Ovary (tissue), 9 donors: ENCODE measurements around the gene LYRM1. TPM values are rescaled to one million over a fixed set of nuclear protein-coding genes. Genes with fewer than 3 reads are reported as not detected.

Source experiments
- DNase-seq, 5 donors: peaks; one replicate each; pipeline ENCODE4 v3.0.0-alpha.2; 2019 to 2020
- H3K27ac ChIP-seq, 2 donors: fragments of 200-600 bp; one replicate each; pipeline versions ENCODE4 v1.5.1 to v1.8.0; 2019 to 2022
- H3K27me3 ChIP-seq: fragments of 200-600 bp; one replicate; pipeline ENCODE4 v1.8.0; 2022
- H3K36me3 ChIP-seq: fragments of 200-600 bp; sonication (generic); one replicate; pipeline ENCODE4 v1.5.1; 2019
- H3K4me1 ChIP-seq: one replicate; pipeline ENCODE4 v1.8.1; 2013; ENCODE audit warnings: mild to moderate bottlenecking, moderate library complexity; ENCODE audit not compliant: insufficient read depth
- H3K4me3 ChIP-seq: fragments of 200-600 bp; sonication (generic); one replicate; pipeline ENCODE4 v1.5.1; 2017
- H3K9me3 ChIP-seq, 2 donors: fragments of 200-600 bp in 1 of 2; sonication (generic) in 1 of 2; one replicate each; pipeline versions ENCODE4 v1.5.1 to v1.8.1; 2013 to 2019; ENCODE audit warnings: mild to moderate bottlenecking in 1 of 2, moderate library complexity in 1 of 2
- CTCF ChIP-seq, 3 donors: fragments of 450-650 bp in 2 of 3; fragments of 200-600 bp in 1 of 3; IDR thresholded peaks; one replicate each; pipeline versions ENCODE4 v1.5.1 to v1.8.0; 2016 to 2022; ENCODE audit warnings: antibody characterized with exemption in 3 of 3, mild to moderate bottlenecking in 1 of 3
- EP300 ChIP-seq: sonication (generic); formaldehyde crosslinking; IDR thresholded peaks from one replicate; pipeline ENCODE4 v1.6.1; 2017; ENCODE audit warnings: antibody characterized with exemption
- POLR2A ChIP-seq: fragments of 450-650 bp; IDR thresholded peaks from one replicate; pipeline ENCODE4 v1.6.1; 2017; ENCODE audit warnings: antibody characterized with exemption, mild to moderate bottlenecking, moderate library complexity
- whole genome bisulfite sequencing, 3 donors: extraction: QIAGEN DNeasy Blood & Tissue Kit in 1 of 3; methylation state at CpG; one replicate each; pipeline versions ENCODE4 v1.1.5 to v1.1.7; 2013 to 2017; 5-methylcytosine and 5-hydroxymethylcytosine counted together
- intact Hi-C, 4 donors: fragments of 100-400 bp; cut with DNase I; formaldehyde crosslinking; loops; one replicate each; pipeline versions ENCODE4 v1.11.0 to v1.15.1; 2022 to 2023
- polyA plus RNA-seq, 2 donors: library from polyadenylated mRNA; stranded (reverse); fragments of 200-250 nt in 1 of 2; fragments of 350-450 nt in 1 of 2; fragmentation: Illumina TruSeq in 1 of 2; extraction: RNeasy Lipid Tissue Mini Kit (QIAGEN cat#74804) in 1 of 2; gene quantifications; one replicate each; pipeline ENCODE4 v1.2.3, GENCODE V29; 2013 to 2014
- total RNA-seq, 7 donors: library from RNA; depleted of rRNA in 2 of 7; stranded (reverse); fragments of >200 nt in 2 of 7; fragmentation: NEBNext Ultra II Directional in 3 of 7; extraction: Animal tissue kit (Norgen Biotek cat#: 25700) in 3 of 7; gene quantifications; one replicate each; pipeline versions ENCODE4 v1.1.0 to v1.2.4, GENCODE V29; 2016 to 2023
- donor health status: DM: no; HTN: no; CAD: no; lungs with moderate emphysema.
- donor health status: DM: no; HTN: no; CAD: no.
- donor health status: Bipolar disorder and iron deficiency.
- donor health status: DM: yes; HTN: yes; CAD: no.
- donor health status: DM: no; HTN: no; CAD: no.
- donor health status: DM: yes; HTN: yes; CAD: no.

The LYRM1 gene
- total and polyA plus RNA-seq, 9 donors: 31.6 to 64.5 (median 43.9) TPM

- Histone ChIP-seq H3K9me3 (no peaks in the 10 kb centered on the region), H3K4me3 (no peak overlapping the region), H3K4me1 (no peaks in the 10 kb centered on the region), H3K27me3 (peaks cover 3% of the 10 kb centered on the region), H3K27ac (no peak overlapping the region), H3K36me3 (no peaks in the 10 kb centered on the region)
- 40 to 52% (median 43%) methylated on average over 3 of the region's 3 CpGs for WGBS, 3 donors
- no peak for DNase-seq
- intact Hi-C loops: no loop called here
- TF ChIP-seq CTCF (IDR thresholded peaks at IDR 0.05) (no peak), POLR2A (no peak), EP300 (no peak)
Measured at GRCh38 chr16:20956319-20956718, 55.7 kb downstream of the LYRM1 start.

DNA sequence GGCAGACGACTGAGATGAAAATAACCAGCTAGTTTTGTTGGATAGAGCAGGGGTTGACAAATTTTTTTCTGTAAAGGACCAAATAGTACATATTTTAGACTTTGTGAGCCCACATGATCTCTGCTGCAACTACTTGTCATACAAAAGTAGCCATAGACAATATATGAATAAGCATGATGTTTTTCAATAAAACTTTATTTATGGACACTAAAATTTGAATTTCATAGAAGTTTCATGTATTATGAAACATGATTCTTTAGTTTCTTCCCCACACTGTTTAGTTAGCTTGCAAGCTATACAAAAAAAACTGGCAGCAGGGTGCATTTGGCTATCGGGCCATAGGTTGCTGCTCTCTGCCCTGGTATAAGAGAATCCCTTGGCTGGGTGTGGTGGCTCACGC is 56.6 kb downstream of the LYRM1 start:
- no peak overlapping the region for H3K4me3 ChIP-seq
- WGBS, 3 donors: 76 to 78% (median 77%) methylated on average over 3 of the region's 3 CpGs
- no peak overlapping the region for H3K27ac ChIP-seq
- H3K4me1 ChIP-seq: no peaks in the 10 kb centered on the region
- no peaks in the 10 kb centered on the region for H3K36me3 ChIP-seq
- intact Hi-C loops: no loop called here
- no peaks in the 10 kb centered on the region for H3K9me3 ChIP-seq
- DNase-seq: no peak
- H3K27me3 ChIP-seq: peaks cover 3% of the 10 kb centered on the region
- TF ChIP-seq CTCF (IDR thresholded peaks at IDR 0.05) (no peak), POLR2A (no peak), EP300 (no peak)

DNA sequence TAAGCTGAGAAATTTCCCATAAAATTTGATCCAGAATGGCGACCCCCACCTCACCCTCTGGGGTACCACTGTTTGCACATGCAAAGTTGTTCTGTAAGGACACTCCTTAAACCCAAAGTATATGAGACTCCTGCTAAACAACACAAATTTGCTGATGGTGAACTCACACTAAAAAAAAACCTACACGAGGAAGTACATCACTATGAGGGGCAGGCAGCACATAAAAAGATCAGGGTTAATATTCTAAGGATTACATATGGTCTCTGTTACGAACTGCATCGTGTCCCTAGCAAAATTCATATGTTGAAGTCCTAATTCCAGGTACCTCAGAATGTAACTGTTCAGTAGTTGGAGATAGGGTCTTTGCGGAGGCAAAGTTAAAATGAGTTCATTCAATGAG is 60.3 kb downstream of the LYRM1 start:
- intact Hi-C loops: no loop called here
- H3K4me3 ChIP-seq: no peak overlapping the region
- no peak for TF ChIP-seq POLR2A
- TF ChIP-seq EP300: no peak
- no peak for TF ChIP-seq CTCF (IDR thresholded peaks at IDR 0.05)
- no peak overlapping the region for H3K27ac ChIP-seq
- no peaks in the 10 kb centered on the region for H3K9me3 ChIP-seq
- WGBS, 3 donors: 76 to 81% (median 77%) methylated on average over 5 of the region's 5 CpGs
- DNase-seq: no peak
- H3K4me1 ChIP-seq: no peaks in the 10 kb centered on the region
- peaks cover 3% of the 10 kb centered on the region for H3K27me3 ChIP-seq
- no peaks in the 10 kb centered on the region for H3K36me3 ChIP-seq

GRCh38 chr16:20968765-20969164 is 68.2 kb downstream of the LYRM1 start:
- H3K4me1 ChIP-seq: no peaks in the 10 kb centered on the region
- no peaks in the 10 kb centered on the region for H3K9me3 ChIP-seq
- WGBS, 3 donors: 46 to 54% (median 51%) methylated on average over 3 of the region's 3 CpGs
- no peak overlapping the region for H3K27ac ChIP-seq
- no peaks in the 10 kb centered on the region for H3K36me3 ChIP-seq
- TF ChIP-seq CTCF (IDR thresholded peaks at IDR 0.05) (no peak), EP300 (no peak), POLR2A (no peak)
- intact Hi-C loops: no loop called here
- H3K4me3 ChIP-seq: no peak overlapping the region
- DNase-seq: no peak
- H3K27me3 ChIP-seq: no peaks in the 10 kb centered on the region

DNA sequence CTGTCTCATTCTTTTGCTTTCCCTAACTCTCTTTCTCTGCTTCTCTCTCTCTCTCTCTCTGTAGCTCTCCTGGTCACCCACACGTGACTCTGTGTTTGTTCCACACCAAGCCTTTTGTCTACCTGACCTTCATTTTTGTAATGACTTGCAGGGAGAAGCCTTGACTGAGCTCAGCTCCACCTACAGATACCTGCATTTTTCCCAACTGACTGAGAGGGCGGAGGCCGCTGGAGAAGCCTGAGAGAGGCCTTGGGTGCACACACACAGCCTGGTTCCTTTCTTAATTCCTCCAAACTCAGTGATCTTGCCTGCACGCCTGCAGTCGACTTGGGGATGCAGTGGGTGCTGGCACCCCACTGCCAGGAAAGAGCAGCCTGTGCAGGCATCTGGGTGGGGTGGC is 68.8 kb downstream of the LYRM1 start:
- no peaks in the 10 kb centered on the region for H3K4me1 ChIP-seq
- H3K4me3 ChIP-seq: no peak overlapping the region
- intact Hi-C loops: no loop called here
- 75 to 81% (median 79%) methylated on average over 5 of the region's 5 CpGs for WGBS, 3 donors
- DNase-seq: no peak
- no peak for TF ChIP-seq EP300
- TF ChIP-seq CTCF (IDR thresholded peaks at IDR 0.05): no peak
- no peak for TF ChIP-seq POLR2A
- no peaks in the 10 kb centered on the region for H3K9me3 ChIP-seq
- H3K27ac ChIP-seq: no peak overlapping the region
- H3K27me3 ChIP-seq: no peaks in the 10 kb centered on the region
- H3K36me3 ChIP-seq: no peaks in the 10 kb centered on the region
